Activated CD8-positive, alpha-beta T cell treated with anti-CD3 and anti-CD28 coated beads for 36 hours (primary cell): ENCODE results near the gene GAPT. TPM values are rescaled to one million over a fixed set of nuclear protein-coding genes. Genes with fewer than 3 reads are reported as not detected.

Experiments used
- ATAC-seq: fragments of 200-7000 bp; cut with Tn5 transposase; one replicate; pipeline ENCODE4 v1.10.0; 2021; ENCODE audit warnings: mild to moderate bottlenecking, moderate library complexity
- CTCF ChIA-PET: fragments of 350-600 bp; sonication (Branson Sonifier 250); formaldehyde crosslinking; loops from one replicate; lab custom pipeline; 2021; ENCODE audit warnings: antibody characterized with exemption; lab: Charles Lee
- POLR2A ChIA-PET: fragments of 350-600 bp; sonication (Branson Sonifier 250); formaldehyde crosslinking; loops from one replicate; lab custom pipeline; 2021; ENCODE audit warnings: antibody characterized with exemption; lab: Charles Lee
- DNase-seq: peaks from one replicate; pipeline ENCODE4 v3.0.0-alpha.2; 2020
- H3K27ac Mint-ChIP-seq: one replicate; pipeline ENCODE4 v1.8.0; 2021; ENCODE audit warnings: mild to moderate bottlenecking, mixed read lengths
- H3K27me3 Mint-ChIP-seq: one replicate; pipeline ENCODE4 v1.8.0; 2021; ENCODE audit warnings: mixed read lengths
- H3K36me3 Mint-ChIP-seq: one replicate; pipeline ENCODE4 v1.8.0; 2021; ENCODE audit warnings: low read depth, mixed read lengths
- H3K4me1 Mint-ChIP-seq: one replicate; pipeline ENCODE4 v1.8.0; 2021; ENCODE audit warnings: low read depth, mixed read lengths
- H3K4me3 Mint-ChIP-seq: one replicate; pipeline ENCODE4 v1.8.0; 2021; ENCODE audit warnings: mild to moderate bottlenecking, moderate library complexity, mixed read lengths
- H3K9me3 Mint-ChIP-seq: one replicate; pipeline ENCODE4 v1.8.0; 2021; ENCODE audit warnings: mixed read lengths
- CTCF ChIP-seq: fragments of 200-600 bp; IDR thresholded peaks from one replicate; pipeline ENCODE4 v1.8.0; 2022; ENCODE audit warnings: antibody characterized with exemption, mild to moderate bottlenecking
- intact Hi-C: fragments of 100-400 bp; cut with micrococcal nuclease; formaldehyde crosslinking; loops from one replicate; pipeline ENCODE4 v1.10.0; 2022
- total RNA-seq, 2 experiments: library from RNA; stranded (reverse); gene quantifications; one replicate each; pipeline ENCODE4 v1.2.3, GENCODE V29; 2021

Gene GAPT
- total RNA-seq, 2 experiments from 2014 or later: not detected

GRCh38 chr5:58499231-58499630 lies 8.0 kb downstream of the GAPT start:
- Mint-ChIP-seq H3K4me3 (no peak overlapping the region), H3K27ac (no peak overlapping the region), H3K9me3 (no peaks in the 10 kb centered on the region), H3K4me1 (peaks cover 5% of the 10 kb centered on the region), H3K36me3 (no peaks in the 10 kb centered on the region), H3K27me3 (no peaks in the 10 kb centered on the region)
- ChIA-PET POLR2A (no interaction called here), CTCF (interaction anchor here (0.8 to 1.0 kb wide), 2 partner anchors 10 to 351 kb away, joined by 3 to 4 read pairs; no protein-coding TSS in a partner anchor)
- ATAC-seq (no peak), DNase-seq (no peak)
- intact Hi-C loops: loop anchor here (10.0 kb wide), 1 partner anchor 356 kb away; no protein-coding TSS in a partner anchor
- no peak for TF ChIP-seq CTCF

- H3K27me3 Mint-ChIP-seq: no peaks in the 10 kb centered on the region
- peaks cover 5% of the 10 kb centered on the region for H3K4me1 Mint-ChIP-seq
- intact Hi-C loops: loop anchor here (10.0 kb wide), 1 partner anchor 355 kb away; no protein-coding TSS in a partner anchor
- ChIA-PET POLR2A (no interaction called here), CTCF (no interaction called here)
- no peaks in the 10 kb centered on the region for H3K36me3 Mint-ChIP-seq
- DNase-seq: no peak
- H3K27ac Mint-ChIP-seq: no peak overlapping the region
- no peaks in the 10 kb centered on the region for H3K9me3 Mint-ChIP-seq
- no peak for TF ChIP-seq CTCF
- ATAC-seq: no peak
- H3K4me3 Mint-ChIP-seq: no peak overlapping the region
Observed at GRCh38 chr5:58499941-58500340, 8.7 kb downstream of the GAPT start.

GRCh38 chr5:58501778-58502417 lies 10.7 kb downstream of the GAPT start:
- intact Hi-C loops: no loop called here
- no peak overlapping the region for H3K4me3 Mint-ChIP-seq
- POLR2A ChIA-PET: no interaction called here
- CTCF ChIA-PET: no interaction called here
- ATAC-seq (no peak), DNase-seq (no peak)
- H3K9me3 Mint-ChIP-seq: no peaks in the 10 kb centered on the region
- peaks cover 5% of the 10 kb centered on the region for H3K4me1 Mint-ChIP-seq
- H3K27me3 Mint-ChIP-seq: no peaks in the 10 kb centered on the region
- no peaks in the 10 kb centered on the region for H3K36me3 Mint-ChIP-seq
- H3K27ac Mint-ChIP-seq: no peak overlapping the region
- TF ChIP-seq CTCF: no peak

- H3K36me3 Mint-ChIP-seq: no peaks in the 10 kb centered on the region
- no peak overlapping the region for H3K4me3 Mint-ChIP-seq
- H3K27me3 Mint-ChIP-seq: no peaks in the 10 kb centered on the region
- ATAC-seq (no peak), DNase-seq (no peak)
- H3K4me1 Mint-ChIP-seq: peaks cover 5% of the 10 kb centered on the region
- H3K9me3 Mint-ChIP-seq: no peaks in the 10 kb centered on the region
- no peak for TF ChIP-seq CTCF
- intact Hi-C loops: no loop called here
- ChIA-PET CTCF (no interaction called here), POLR2A (no interaction called here)
- no peak overlapping the region for H3K27ac Mint-ChIP-seq
Observed at GRCh38 chr5:58503390-58504046, 12.3 kb downstream of the GAPT start.

- H3K27me3 Mint-ChIP-seq: no peaks in the 10 kb centered on the region
- intact Hi-C loops: no loop called here
- ChIA-PET CTCF (no interaction called here), POLR2A (no interaction called here)
- H3K36me3 Mint-ChIP-seq: no peaks in the 10 kb centered on the region
- TF ChIP-seq CTCF: no peak
- H3K27ac Mint-ChIP-seq: no peak overlapping the region
- ATAC-seq (no peak), DNase-seq (no peak)
- H3K9me3 Mint-ChIP-seq: no peaks in the 10 kb centered on the region
- peaks cover 3% of the 10 kb centered on the region for H3K4me1 Mint-ChIP-seq
- H3K4me3 Mint-ChIP-seq: no peak overlapping the region
Observed at GRCh38 chr5:58504766-58505165, 13.5 kb downstream of the GAPT start.
